HepG2 (cell line): ENCODE measurements around the gene PLPPR3. TPM values are rescaled to one million over a fixed set of nuclear protein-coding genes. Genes with fewer than 3 reads are reported as not detected.

ENCODE experiments used
- BCL3 ChIP-seq: sonication (generic); formaldehyde crosslinking; IDR thresholded peaks from 2 replicates; pipeline ENCODE4 v1.5.1; 2020; ENCODE audit warnings: mild to moderate bottlenecking, missing genetic modification reagents, moderate library complexity
- GTF3A ChIP-seq: sonication (generic); formaldehyde crosslinking; conservative IDR thresholded peaks from 2 replicates; pipeline ENCODE4 v1.4.0; 2020; ENCODE audit warnings: mild to moderate bottlenecking, missing genetic modification reagents
- HCFC1 ChIP-seq: fragments of 150-350 bp; IDR thresholded peaks from 2 replicates; pipeline ENCODE4 v1.6.1; 2014; ENCODE audit warnings: low read depth, low read length
- HNF4A ChIP-seq: sonication (generic); formaldehyde crosslinking; IDR thresholded peaks from 2 replicates; pipeline ENCODE4 v1.4.0; 2020; ENCODE audit warnings: missing genetic modification reagents
- HOXA7 ChIP-seq: sonication (generic); formaldehyde crosslinking; IDR thresholded peaks from 2 replicates; pipeline ENCODE4 v1.8.1; 2022; ENCODE audit warnings: mild to moderate bottlenecking, missing genetic modification reagents, moderate library complexity
- IKZF4 ChIP-seq: sonication (generic); formaldehyde crosslinking; IDR thresholded peaks from 2 replicates; pipeline ENCODE4 v1.5.1; 2020; ENCODE audit warnings: borderline replicate concordance, mild to moderate bottlenecking, low read depth, missing genetic modification reagents; ENCODE audit errors: not compliant biosample characterization
- NFATC3 ChIP-seq: sonication (generic); formaldehyde crosslinking; IDR thresholded peaks from 2 replicates; pipeline ENCODE4 v1.5.1; 2020; ENCODE audit warnings: mild to moderate bottlenecking, missing genetic modification reagents
- NR3C1 ChIP-seq: sonication (generic); formaldehyde crosslinking; IDR thresholded peaks from 2 replicates; pipeline ENCODE4 v1.4.0; 2020; ENCODE audit warnings: missing genetic modification reagents
- RXRB ChIP-seq: IDR thresholded peaks from 2 replicates; pipeline ENCODE4 v1.6.1; 2016; ENCODE audit warnings: borderline replicate concordance, missing genetic modification reagents, missing compliant biosample characterization
- ZBTB10 ChIP-seq: sonication (generic); formaldehyde crosslinking; IDR thresholded peaks from 2 replicates; pipeline ENCODE4 v1.4.0; 2020; ENCODE audit warnings: missing genetic modification reagents, borderline replicate concordance
- ZFP36L2 ChIP-seq: sonication (generic); formaldehyde crosslinking; IDR thresholded peaks from 2 replicates; pipeline ENCODE4 v1.4.0; 2020; ENCODE audit warnings: missing genetic modification reagents
- ZNF124 ChIP-seq: sonication (generic); formaldehyde crosslinking; IDR thresholded peaks from 2 replicates; pipeline ENCODE4 v1.4.0; 2020; ENCODE audit warnings: missing genetic modification reagents
- ZNF383 ChIP-seq: sonication (generic); formaldehyde crosslinking; IDR thresholded peaks from 2 replicates; pipeline ENCODE4 v1.4.0; 2020; ENCODE audit warnings: missing genetic modification reagents, mild to moderate bottlenecking, borderline replicate concordance
- ZNF44 ChIP-seq: sonication (generic); formaldehyde crosslinking; IDR thresholded peaks from 2 replicates; pipeline ENCODE4 v1.5.1; 2020; ENCODE audit warnings: mild to moderate bottlenecking, missing genetic modification reagents
- ZNF615 ChIP-seq: sonication (generic); formaldehyde crosslinking; IDR thresholded peaks from 2 replicates; pipeline ENCODE4 v1.5.0; 2020; ENCODE audit warnings: mild to moderate bottlenecking, missing genetic modification reagents, borderline replicate concordance
- ZNF75D ChIP-seq: sonication (generic); formaldehyde crosslinking; IDR thresholded peaks from 2 replicates; pipeline ENCODE4 v1.8.1; 2023; ENCODE audit warnings: missing genetic modification reagents, mild to moderate bottlenecking, borderline replicate concordance
- ZNF775 ChIP-seq: sonication (generic); formaldehyde crosslinking; IDR thresholded peaks from 2 replicates; pipeline ENCODE4 v1.4.0; 2020; ENCODE audit warnings: missing genetic modification reagents, mild to moderate bottlenecking, moderate library complexity, borderline replicate concordance
- polyA plus RNA-seq, 8 experiments: library from polyadenylated mRNA; depleted of rRNA in 3 of 8; stranded (reverse) in 7 of 8; unstranded in 1 of 8; fragments of >200 nt; fragmentation: Illumina TruSeq in 4 of 8; extraction: Trizol in 4 of 8; gene quantifications; 2 replicates each; pipeline versions ENCODE4 v1.2.1 to v1.2.3, GENCODE V29; 2011 to 2016; ENCODE audit warnings: low read depth in 4 of 8, missing spikeins in 1 of 8, mixed read lengths in 1 of 8; ENCODE audit not compliant: insufficient read depth in 1 of 8
- total RNA-seq, 5 experiments: library from RNA; depleted of rRNA; stranded (reverse); fragments of >200 nt; fragmentation: Illumina TruSeq; extraction: Trizol; gene quantifications; 2 replicates each; pipeline ENCODE4 v1.2.3, GENCODE V29; 2016; ENCODE audit warnings: low read depth in 1 of 5
- TF ChIP-seq, protein P1 (sequence below): sonication (generic); formaldehyde crosslinking; IDR thresholded peaks from 2 replicates; pipeline ENCODE4 v1.5.0; 2020; ENCODE audit warnings: mild to moderate bottlenecking, missing genetic modification reagents, moderate library complexity
- TF ChIP-seq, protein P2 (sequence below): IDR thresholded peaks from 2 replicates; pipeline ENCODE4 v1.6.1; 2016; ENCODE audit warnings: missing genetic modification reagents, missing compliant biosample characterization
- TF ChIP-seq, protein P3 (sequence below): sonication (generic); formaldehyde crosslinking; IDR thresholded peaks from 2 replicates; pipeline ENCODE4 v1.4.0; 2020; ENCODE audit warnings: missing genetic modification reagents, low read depth, mild to moderate bottlenecking, borderline replicate concordance
- TF ChIP-seq, protein P4 (sequence below): fragments of 450-650 bp; IDR thresholded peaks from 2 replicates; pipeline ENCODE4 v1.6.1; 2017

Gene PLPPR3
- total and polyA plus RNA-seq, 2 of the 13 experiments (the other 11 are each of a cell fraction or from before 2014, with no cell fraction given): 0.07 to 0.16 TPM

DNA sequence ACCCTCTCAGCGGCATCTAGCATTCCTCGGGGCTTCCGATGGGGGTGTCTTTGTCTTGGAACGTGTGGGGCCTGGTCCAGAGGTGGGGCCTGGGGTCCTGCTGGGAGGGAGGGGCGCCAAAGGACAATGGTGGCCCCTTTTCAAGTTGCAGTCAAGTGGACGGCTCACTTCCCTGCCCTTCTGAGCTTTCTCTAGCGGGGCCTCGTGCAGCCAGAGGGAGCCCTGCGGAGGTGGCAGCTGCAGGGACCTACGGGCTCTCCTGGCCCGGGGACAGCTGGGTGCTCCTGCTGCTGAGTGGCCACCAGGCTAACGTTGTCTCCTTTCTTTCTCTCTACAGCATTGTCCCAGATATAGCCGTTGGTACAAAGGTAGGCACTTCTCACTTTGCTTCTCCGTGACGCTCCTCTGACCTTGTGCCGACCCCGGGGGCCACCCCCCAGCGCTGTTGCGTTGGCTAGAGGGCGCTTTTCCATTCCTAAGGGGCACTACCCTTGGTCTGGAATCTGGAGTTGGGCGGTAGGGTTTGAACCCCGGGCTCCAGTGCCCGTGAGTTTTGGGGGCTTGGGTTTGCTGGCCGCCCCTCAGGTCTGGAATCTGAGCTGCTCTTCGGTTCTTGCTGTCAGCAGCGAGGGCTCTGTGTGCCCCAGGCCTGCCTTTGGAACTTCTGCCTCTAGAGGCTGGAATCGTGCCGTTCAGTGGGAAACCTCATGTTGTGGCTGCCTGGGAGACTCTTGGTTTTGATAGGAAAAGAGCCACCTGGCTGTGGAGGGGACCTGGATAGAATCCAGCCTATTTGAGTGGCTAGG lies 22.5 kb downstream of the PLPPR3 start (continued):
- TF ChIP-seq, protein P1, sequence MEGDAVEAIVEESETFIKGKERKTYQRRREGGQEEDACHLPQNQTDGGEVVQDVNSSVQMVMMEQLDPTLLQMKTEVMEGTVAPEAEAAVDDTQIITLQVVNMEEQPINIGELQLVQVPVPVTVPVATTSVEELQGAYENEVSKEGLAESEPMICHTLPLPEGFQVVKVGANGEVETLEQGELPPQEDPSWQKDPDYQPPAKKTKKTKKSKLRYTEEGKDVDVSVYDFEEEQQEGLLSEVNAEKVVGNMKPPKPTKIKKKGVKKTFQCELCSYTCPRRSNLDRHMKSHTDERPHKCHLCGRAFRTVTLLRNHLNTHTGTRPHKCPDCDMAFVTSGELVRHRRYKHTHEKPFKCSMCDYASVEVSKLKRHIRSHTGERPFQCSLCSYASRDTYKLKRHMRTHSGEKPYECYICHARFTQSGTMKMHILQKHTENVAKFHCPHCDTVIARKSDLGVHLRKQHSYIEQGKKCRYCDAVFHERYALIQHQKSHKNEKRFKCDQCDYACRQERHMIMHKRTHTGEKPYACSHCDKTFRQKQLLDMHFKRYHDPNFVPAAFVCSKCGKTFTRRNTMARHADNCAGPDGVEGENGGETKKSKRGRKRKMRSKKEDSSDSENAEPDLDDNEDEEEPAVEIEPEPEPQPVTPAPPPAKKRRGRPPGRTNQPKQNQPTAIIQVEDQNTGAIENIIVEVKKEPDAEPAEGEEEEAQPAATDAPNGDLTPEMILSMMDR (CRISPR knock-in tag): peak; percentile 63
- TF ChIP-seq, protein P2, sequence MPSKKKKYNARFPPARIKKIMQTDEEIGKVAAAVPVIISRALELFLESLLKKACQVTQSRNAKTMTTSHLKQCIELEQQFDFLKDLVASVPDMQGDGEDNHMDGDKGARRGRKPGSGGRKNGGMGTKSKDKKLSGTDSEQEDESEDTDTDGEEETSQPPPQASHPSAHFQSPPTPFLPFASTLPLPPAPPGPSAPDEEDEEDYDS: no peak
- TF ChIP-seq ZNF615 (CRISPR knock-in tag) (no peak), ZNF124 (CRISPR knock-in tag) (no peak), ZNF383 (CRISPR knock-in tag) (no peak), HNF4A (peak; percentile 33; the same call in 1 of the 2 replicates), ZNF44 (no peak), NFATC3 (no peak), ZBTB10 (CRISPR knock-in tag) (no peak), RXRB (CRISPR knock-in tag) (peak; percentile 41; the same call in 1 of the 2 replicates), ZNF775 (CRISPR knock-in tag) (no peak), NR3C1 (CRISPR knock-in tag) (no peak), BCL3 (CRISPR knock-in tag) (no peak), HCFC1 (no peak), IKZF4 (CRISPR knock-in tag) (peak; percentile 63), ZNF75D (no peak), ZFP36L2 (CRISPR knock-in tag) (no peak), GTF3A (no peak), HOXA7 (CRISPR knock-in tag) (no peak)
- TF ChIP-seq, protein P3, sequence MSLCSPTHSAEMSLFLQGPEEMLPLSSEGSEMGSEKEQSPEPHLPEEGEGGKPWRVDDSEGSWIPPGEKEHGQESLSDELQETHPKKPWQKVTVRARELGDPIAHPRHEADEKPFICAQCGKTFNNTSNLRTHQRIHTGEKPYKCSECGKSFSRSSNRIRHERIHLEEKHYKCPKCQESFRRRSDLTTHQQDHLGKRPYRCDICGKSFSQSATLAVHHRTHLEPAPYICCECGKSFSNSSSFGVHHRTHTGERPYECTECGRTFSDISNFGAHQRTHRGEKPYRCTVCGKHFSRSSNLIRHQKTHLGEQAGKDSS (CRISPR knock-in tag): 0 out of 2 replicates have a peak, but pooled peaks have one; percentile 24
- TF ChIP-seq, protein P4, sequence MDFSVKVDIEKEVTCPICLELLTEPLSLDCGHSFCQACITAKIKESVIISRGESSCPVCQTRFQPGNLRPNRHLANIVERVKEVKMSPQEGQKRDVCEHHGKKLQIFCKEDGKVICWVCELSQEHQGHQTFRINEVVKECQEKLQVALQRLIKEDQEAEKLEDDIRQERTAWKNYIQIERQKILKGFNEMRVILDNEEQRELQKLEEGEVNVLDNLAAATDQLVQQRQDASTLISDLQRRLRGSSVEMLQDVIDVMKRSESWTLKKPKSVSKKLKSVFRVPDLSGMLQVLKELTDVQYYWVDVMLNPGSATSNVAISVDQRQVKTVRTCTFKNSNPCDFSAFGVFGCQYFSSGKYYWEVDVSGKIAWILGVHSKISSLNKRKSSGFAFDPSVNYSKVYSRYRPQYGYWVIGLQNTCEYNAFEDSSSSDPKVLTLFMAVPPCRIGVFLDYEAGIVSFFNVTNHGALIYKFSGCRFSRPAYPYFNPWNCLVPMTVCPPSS: no peak
